ENCODE data around the gene KIAA1549.

KIAA1549 gene

DNA sequence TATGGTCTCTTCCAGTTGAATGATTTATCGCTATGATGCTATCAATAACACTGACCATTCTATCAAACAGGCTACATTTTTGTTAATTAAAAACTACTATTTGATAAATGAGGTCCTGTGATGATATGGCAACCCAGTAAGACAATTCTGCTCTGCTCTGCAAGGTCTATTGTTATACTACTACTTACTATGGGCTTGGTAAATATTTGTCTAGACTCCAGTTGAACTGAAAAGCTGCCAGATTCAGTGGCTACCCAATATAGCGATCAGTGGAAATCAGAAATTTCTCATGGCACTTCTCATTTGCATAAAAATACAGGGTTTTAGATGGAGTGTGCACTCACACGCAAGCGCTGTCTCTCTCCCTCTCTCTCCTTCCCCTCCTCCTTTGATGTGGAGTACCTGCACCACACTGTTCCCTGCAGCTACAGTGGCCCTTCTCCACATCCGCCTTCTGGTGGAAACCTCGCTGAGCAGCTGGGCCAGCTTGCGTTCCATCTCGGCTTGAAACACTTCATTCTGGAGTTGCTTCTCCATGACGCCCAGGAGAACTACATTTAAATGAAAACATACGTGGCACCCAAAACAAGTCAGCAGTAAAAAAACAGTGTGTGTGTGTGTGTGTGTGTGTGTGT lies 77.9 kb downstream of the KIAA1549 start:
- no peak for DNase-seq

DNA sequence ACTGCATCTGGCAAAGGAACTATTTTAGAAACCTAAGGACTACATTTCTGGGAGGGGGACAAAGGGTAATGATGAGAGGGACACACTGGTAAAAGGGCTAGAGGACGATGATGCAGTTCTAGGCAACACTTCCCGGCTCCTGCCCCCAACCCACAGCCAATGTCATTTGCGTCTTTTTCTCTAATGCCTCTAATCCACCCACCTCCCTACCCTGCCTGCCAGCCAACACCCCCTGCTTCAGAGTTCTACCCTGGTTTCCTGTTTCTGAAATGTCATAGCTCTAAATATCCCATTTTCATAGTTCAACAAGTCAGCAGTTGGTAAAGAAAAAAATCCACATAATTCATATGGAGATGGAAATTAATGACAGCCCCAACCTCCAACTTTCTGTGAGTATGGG lies 79.0 kb downstream of the KIAA1549 start:
- DNase-seq, result no peak

DNA sequence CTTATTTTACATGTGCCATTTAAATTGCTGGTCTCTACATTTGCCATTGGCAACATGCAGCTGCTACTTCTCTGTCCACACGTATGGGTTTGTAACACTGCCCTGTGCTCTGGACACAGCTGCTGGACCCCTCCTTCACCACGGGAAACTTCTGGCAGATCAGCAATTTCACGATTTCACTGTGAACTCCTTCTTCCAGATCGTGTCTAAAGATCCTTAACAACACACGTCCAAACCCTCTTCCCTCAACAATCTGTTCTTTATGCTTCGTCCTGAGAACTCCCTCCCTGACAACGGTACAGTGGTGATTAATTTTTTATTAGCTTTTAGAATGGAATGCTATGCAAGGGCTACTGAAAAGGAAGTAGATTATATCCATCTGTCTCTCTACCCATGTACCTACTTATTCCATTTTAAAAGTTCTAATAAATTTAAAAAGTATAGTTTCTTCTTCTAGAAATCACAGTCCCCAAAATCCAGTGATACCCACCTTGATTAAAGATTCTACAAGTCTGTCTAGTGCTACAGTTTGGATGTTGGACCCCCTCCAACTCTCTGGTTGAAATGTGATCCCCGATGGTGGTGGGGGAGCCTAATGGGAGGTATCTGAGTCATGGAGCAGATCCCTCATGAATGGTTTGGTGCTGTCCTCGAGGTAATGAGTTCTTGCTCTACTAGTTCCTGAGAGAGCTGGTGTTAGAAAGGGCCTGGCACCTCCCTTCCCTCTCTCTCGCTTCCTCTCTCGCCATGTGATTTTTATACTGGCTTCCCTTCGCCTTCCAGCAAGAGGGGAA lies 81.0 kb downstream of the KIAA1549 start:
- no peak for DNase-seq

DNA sequence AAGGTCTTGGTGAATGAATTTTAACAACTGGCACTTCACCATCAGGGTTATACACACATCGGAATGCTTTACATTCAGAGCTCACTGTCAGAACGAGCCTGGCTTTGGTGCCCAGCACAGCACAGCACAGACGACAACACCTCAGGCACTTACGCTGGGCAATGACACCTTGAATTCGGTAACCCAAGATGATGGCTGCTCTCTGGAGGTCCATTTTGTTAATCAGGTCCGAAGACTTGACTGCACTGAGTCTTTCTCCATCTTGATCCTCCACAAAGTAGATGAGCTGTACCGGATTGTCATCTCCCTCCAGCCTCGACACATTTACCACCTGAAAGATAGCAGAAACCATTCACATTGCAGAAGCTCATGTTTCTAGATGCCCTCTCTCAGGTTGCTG lies 82.4 kb downstream of the KIAA1549 start:
- DNase-seq, result no peak

DNA sequence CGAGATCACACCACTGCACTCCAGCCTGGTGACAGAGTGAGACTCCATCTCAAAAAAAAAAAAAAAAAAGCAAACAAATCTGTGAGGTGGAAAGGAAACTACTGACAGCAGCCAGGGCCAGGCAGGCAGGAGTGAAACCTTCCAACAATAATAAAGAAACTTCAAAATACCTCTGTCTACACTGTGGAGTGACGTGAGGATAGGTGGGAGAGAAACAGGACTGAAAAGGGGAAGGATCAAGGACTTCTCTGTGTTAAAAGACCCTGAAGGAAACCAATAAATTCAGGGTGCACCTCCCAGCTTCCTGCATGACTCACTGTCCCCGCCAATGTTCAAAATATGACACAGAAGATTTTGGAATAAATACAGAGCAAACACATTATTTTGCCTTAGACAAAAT lies 82.9 kb downstream of the KIAA1549 start:
- no peak for DNase-seq

DNA sequence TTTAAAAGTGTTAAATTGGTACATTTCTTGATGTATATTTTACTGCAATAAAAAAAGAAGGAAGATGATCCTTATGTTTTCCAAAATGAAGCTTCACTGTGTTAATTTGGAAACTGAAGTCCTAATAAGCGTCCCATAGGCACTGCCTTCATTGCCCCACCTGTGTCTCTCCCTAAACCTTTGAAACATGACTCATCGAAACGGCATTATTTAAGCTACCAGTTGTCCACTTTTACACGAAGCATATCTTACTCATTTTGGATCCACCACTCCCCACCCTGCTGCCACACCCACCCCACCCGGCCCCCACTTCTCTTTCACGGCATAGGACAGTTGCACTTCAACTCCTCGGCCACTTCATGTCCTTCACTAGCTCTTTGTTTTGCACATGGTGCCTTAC lies 85.5 kb downstream of the KIAA1549 start:
- DNase-seq, result no peak

DNA sequence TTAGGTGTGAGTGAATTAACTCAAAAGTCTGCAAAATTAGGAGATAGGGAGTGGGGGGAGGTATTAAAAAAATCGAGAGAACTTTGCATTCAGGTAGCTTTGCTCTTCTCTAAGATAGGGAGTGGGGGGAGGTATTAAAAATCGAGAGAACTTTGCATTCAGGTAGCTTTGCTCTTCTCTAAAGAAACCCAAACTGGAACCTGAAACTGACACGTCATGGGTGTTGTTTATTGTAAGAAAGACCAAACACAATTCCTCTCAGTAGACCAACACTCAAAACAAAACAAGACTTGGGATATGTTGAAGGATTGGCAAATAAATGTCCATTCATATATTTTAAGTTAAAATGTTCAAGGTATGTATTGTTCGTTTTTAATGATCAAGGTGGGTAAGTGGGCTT lies 87.9 kb downstream of the KIAA1549 start:
- DNase-seq, result no peak

DNA sequence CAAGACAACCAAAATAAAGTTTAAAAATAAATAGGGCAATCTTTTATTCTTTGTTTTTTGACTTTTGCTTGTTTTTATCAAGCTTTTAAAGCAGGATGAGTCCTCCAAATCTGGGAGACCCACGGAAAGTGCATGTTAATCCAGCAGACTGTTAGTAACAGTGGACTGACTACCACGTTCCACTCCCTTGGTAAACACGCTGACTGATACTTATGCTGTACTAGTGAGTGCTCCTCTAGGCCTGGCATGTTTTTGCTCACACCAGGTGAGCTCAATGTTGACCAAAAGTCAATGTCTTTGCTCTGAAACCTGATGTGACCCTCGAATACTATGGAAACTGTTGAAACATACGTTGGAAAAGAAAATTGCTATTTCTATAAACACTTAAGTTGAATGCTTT lies 88.4 kb downstream of the KIAA1549 start:
- DNase-seq, result no peak

DNA sequence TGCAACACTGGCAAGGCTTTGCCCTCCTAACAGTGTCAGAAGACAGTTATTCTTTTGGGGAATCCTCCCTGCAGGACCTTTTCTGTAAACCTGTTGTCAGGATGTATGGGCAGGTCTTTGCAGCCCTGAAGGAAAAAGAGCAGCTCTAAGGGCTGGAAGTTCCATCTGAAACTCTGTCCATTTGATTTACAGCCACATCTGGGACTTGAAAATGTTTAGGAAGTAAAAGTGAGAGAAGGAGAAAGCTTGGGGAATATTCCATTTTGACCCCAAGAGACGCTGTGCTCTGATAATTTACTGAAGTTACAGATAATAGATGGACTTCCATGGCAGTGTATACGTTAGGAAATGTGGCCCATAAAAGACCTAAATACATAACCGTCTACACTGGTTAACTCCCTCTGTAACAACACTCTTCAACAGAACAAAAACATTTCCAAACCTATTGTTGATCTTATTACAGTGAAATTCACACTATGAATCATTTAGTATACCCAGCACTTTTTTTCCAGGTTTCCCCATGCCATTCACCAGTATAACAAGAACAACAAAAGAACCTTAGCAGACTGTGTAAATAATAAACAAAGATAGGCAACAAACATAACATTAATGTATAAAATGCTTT lies 89.1 kb downstream of the KIAA1549 start:
- no peak for DNase-seq

DNA sequence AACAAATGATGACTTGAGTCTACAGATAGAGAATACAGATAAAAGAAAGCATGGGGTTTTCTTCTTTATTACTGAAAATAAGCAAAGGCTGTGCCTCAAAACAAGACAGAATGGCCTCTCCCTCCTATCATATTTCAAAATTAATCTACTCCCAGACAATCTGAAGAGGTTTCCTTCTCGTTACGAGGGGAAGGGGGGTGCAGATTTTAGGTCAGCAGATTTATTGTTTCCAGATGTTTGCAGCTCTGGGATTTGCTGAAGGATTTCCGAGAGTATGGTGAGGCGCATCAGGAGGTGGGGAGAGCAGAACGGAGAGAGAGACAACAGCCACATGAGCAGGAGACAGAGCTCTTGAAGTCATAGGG lies 89.8 kb downstream of the KIAA1549 start:
- DNase-seq, result no peak

DNA sequence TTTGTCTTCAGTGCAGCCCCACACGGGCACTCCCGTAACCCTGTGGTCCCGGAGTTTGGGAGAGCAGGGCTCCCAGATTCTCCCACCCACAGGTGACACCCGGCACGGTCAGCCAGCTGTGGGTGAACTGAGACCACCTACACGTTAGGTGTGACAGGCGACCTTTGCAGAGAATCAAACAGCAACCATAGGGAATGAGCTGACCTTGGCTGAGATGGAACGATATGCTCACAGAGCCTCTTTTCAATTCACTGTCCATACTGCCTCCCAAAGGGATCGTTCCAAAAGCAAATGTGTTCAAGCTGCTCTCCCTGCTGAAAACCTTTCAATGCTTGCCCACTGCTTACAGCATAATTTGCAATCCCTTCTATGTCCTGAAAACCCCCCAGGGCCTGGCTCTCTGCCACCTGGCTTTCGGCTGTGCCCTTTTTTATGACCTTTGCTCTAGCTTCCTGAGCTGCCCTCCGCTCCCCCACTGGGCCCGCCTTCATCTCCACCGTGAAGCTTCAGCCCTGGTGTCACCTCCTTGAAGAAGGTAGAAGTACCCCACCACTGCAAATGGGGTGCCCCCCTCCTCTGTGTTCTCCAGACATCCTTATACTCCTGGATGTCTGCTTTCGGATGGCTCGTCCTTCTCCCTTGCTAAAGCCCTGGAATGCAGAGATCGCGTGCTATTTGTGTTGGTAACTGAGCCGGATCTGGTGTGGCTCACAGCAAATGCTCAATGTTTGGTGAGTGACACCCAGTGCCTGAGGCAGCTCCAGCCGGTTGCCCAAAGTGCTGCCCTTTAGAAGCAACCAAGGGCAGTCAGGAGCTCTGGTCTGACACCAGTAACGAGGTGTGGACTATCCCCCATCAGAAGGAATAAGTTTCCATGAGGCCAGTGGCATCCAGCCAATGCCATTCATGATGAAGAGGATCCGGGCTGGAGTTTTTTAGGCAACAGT lies 90.4 kb downstream of the KIAA1549 start:
- DNase-seq, result peak; percentile 75

DNA sequence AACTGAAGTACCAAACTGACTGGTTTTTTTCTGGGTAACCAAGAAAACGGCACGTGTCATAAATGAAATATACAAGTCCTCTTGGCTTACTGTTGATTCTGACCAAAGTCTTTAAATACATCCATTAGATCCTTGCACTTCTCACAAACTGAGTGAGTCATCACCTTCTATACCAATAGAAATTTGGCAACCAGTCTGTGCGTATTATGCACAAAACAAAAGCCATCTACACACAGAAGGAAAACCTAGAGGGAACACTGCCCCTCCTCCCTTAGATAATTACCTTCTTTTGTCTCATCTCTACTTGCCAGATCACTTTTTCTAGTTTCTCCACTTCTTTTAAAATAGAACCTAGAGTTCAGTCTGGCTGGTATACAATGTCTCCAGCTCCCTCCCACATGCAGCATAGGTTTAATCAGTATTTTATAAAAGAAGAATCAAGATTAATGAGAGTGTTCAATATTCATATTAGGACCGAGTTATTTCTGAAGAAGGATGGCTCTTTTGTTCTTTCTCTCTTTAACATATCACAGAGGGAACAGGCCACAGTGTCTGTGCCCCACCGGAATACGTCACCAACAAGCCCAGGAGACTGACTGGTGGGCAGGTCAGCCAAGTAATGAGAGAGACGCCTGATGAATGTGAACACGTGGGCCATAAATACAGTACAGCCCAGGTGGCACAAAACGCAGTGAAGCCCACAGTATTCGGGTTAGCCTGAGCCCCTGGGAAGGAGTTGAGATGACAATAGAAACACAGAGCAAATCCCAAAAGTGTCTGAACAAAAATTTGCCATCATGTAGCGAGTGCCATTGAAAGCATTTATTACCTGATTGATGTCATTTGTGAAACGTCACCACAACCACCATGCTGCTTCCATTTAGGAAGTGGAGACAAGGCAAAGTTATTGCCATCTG lies 91.3 kb downstream of the KIAA1549 start:
- DNase-seq, result no peak

DNA sequence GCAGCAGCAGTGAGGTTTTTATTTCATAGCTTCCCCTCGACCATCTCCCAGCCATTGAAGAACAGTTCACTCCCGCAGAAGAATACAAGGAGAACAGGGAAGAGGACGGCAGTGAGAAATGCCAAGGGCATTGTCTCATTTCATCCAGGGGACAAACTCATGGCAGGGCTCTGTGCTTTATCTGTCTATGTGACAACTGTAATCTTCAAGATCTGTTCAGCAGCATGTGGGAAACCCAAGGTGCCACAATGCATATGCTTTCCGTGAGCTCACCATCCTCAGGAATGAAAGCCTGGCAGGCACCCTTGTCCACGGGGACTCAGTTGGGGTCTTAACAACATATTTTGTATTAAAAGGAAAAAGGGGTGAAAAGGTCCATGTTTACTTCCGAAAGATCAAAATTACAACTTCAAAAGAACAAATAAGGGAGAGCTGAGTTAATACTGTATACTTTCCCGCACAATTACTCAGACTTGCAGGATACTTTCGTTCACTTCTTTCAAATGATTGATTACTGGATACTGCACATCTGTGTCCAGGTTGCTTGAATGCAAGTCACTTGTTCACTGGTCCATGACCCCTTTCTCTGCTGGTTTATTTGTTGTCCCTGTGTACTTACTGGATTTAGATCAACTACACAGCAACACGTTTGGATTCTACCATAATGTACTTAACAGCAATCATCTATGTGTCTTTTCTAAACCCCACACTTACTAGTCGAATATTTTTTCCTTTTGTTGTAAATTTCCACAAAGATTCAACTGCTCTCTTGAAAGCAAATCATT lies 93.1 kb downstream of the KIAA1549 start:
- DNase-seq, result no peak

DNA sequence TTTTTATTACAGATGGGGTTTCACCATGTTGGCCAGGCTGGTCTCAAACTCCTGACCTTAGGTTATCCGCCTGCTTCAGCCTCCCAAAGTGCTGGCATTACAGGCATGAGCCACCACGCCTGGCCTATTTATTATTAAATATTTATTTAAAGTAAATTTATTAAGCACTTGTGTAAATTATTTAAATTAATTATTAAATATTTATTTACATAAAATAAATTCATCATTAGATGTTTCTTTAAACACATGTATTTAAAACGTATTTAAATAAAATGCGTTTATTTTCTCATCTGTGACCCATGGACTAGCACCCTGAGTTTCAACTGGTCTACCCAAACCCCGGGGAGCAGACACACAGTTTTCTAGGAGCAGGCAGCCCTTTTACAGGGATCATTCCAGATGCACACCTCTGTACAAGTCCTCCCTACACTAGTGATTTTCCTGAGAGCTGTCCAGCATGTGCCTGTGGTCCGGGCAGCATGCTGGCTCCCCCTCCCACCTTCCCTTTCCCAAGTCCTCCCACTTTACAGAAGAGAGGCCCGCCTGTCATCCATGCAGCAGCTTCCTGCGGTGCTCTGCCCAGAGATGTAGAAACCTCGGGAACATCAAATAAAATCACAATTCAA lies 94.0 kb downstream of the KIAA1549 start:
- no peak for DNase-seq

DNA sequence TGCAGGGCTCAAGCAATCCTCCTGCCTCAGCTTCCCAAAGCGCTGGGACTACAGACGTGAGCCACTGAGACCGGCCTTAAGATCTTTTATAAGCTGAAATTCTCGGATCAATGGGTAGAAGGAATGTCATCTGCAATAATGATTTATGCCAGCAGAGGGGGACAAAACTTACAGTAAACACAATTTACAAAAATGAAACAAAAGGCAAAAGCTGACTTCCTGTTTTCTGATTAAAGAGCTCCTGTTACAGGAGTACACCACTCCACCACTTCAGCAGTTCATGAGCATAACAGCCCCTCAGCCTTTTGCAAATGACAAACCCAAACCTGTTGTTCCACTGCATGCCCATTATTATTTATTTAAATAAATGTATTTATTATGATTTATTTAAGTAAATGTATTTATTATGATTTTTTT lies 94.7 kb downstream of the KIAA1549 start:
- DNase-seq, result no peak

DNA sequence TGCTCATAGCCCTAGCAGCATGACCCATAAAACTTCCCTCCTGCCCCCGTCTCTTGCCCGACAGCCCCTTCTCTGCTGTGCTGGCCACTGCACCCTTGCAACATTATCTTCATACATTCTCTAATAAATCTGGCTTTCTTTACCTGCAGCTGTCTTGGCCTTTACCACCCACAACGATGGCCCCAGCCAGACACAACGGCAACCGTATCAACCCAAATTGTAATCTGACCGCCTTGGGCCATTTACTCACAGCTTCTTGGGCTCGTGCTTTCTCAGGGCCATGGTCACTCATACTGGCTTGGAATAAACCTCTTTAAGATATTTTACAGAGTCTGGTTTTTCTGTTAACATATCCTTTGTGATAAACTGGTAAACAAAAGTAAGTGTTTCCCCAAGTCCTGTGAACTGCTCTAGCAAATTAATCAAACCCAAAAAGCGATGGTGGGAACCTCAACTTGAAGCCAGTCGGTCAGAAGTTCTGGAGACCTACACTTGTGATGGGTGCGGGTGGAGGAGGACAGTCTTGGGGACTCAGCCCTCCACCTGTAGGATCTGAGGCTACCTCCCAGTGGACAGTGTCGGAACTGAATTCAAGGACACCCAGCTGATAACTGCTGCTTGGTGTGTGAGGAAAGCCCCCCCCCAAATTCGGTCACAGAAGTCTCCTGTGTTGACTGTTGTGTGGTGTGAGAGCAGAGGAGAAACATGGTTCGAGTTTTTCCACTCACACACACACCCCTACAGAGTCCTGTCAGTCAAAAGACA lies 95.6 kb downstream of the KIAA1549 start:
- no peak for DNase-seq

DNA sequence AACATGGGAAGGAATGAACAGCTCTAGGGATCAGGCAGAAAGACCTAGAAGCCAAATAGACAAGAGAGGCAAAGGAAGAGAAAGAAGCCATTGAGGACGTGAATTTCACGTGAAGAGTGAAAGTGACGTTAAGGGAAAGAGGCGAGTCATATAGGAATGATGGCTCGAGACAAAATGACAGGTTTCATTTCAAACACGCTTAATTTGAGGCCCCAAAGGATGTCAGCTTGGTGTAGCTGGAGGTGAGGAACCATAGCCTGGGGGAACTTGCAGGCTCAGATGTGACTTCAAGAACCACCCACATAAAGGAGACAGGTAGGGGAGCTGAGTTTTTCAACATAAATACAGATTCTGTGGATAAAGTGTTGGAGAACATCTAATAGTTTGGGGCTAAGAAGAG lies 98.9 kb downstream of the KIAA1549 start:
- DNase-seq, result no peak

DNA sequence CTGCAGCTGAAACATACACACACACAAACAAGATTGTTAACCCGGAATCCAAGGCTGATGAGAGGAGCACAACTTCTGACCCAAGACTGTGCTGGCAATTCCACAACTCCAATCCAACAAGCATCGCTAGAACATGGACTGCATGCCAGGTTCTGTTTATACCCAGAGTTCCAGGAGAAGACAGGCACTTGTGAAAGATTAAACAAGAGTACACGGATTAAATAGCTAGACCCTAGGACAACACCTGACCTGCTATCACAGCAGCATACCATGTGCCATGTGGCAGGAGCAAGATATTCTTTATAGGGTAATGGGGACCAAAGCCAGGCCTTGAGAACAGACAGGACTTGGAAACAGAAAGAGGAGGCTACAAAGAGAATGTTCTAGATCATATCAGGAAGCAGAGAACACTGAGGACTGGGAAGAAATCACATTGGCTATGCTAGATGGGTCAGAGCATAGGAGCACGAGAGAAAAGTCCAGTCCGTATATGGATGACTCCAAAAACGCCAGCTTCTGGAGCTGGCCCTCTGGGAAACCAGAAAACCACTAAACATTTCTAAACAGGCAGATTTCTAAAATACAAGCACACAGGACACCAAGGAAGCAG lies 99.5 kb downstream of the KIAA1549 start:
- no peak for DNase-seq

DNA sequence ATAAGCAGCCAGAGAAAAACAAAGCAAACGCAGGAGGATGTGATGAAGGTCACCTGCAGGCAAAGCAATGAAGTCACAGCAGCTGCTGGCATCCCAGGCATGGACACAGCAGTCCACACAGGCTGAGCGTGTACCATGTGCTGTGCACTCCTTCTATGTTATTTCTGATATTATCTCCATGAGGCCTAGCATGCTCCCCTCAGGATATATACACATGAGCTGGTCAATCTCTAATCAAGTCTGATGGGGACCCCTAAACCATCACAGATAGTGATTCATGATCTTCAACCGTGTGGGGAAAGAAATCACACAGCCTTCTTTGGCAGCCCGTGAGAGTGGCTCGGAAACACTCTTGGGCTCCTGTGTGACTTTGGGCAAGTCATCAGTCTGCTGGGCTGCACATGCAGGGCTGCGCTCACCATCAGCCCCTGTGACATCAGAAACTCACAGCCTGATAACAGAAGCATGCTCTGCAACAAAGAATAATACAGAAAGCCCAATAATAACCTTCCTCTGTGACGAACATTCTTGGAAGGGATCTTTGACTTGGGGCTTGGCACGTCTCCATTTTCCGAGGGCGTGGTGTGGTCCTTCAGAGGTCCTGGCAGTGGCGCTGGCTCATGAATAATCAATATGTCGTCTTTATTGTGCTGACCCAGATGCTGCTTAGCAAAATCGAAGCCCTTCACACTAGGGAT lies 100.2 kb downstream of the KIAA1549 start:
- DNase-seq, result no peak

Data from T1000 (cell line).